GM18502 (cell line): Measurements from ENCODE around the gene ZFHX3.
"Not testable (repeated sequence)": the region's sequence is repeated elsewhere in the genome, so short reads cannot be mapped to it uniquely, and the experiment has no call there.

Experiments used
- ATAC-seq: cut with Tn5 transposase; IDR thresholded peaks from one replicate; pipeline ENCODE4 v1.9.1; 2021; ENCODE audit warnings: mild to moderate bottlenecking; ENCODE audit not compliant: unreplicated experiment, poor library complexity

ZFHX3 gene

DNA sequence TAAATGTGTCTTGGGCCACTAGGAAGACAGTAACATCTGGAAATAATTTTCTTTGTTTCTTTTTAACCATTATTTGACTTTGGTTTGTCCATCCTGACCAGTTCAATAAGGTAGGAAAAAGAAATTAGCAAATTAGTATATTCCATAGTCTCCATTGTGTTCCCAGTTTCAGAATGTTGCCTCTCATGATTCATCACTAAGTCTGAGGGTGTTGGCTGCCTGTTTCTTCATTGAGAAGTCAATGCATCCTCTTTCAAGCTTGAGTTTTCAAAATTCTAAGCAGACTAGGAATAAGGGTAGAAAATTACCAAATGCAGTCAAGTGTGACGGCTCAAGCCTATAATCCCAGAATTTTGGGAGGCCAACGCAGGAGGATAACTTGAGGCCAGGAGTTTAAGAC is 41.9 kb downstream of the ZFHX3 start:
- no peak for ATAC-seq

GRCh38 chr16:73002866-73003265 is 45.1 kb downstream of the ZFHX3 start:
- no peak for ATAC-seq

- no peak for ATAC-seq
These were observed 46.9 kb downstream of the ZFHX3 start for GRCh38 chr16:73000907-73001521.

- ATAC-seq, result no peak
These were observed 47.7 kb downstream of the ZFHX3 start for GRCh38 chr16:73000020-73000906.

GRCh38 chr16:72999541-73000019 is 48.3 kb downstream of the ZFHX3 start:
- no peak for ATAC-seq

GRCh38 chr16:72997141-72997542 is 50.8 kb downstream of the ZFHX3 start:
- no peak for ATAC-seq

DNA sequence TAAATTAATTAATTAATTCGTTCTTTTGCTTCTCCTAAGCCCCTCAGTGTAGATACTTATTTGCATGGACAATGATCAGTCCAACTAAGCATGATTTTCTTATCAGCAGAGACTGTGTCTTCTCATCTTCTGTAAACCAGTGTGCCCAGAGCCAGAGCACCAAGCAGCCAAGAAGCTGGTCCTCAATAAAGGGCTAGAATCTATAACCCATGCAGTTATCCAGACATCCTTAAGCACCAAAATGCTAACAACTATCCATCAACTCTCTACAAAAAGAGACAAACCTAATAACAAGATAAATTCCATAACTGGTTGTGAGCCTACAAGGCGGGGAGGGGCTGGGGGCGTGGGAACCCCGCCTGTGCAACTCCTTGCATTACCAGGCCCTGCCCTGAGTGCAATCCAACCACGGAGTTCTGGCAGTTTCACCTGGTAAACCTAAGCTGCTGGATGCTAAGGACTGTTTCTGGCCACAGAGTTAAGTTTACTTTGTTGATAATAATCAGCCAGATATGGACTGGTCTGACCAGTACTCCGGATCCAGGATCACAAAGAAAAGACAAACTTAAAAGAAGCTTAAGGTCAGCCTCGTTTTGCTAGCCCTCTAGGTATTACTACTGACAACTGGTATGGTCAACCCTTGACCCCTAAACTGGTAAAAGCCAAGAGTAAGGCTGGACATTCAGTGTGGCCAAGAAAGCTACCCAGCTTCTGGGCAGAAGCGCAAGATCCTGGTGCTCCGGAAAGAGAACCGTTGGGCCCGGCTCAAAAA is 51.5 kb downstream of the ZFHX3 start:
- ATAC-seq, result no peak

DNA sequence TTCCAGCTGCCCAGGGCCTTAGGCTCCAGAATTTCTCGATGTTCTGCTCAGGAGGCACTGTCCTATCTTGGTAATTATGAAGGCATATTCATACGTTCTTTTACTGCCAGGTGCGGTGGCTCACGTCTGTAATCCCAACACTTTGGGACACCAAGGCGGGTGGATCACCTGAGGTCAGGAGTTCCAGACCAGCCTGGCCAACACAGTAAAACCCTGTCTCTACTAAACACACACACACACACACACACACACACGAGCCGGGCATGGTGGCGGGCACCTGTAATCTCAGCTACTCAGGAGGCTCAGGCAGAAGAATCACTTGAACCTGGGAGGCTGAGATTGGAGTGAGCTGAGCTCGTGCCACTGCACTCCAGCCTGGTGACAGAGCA is 52.1 kb downstream of the ZFHX3 start:
- not testable (repeated sequence) for ATAC-seq

- ATAC-seq, result no peak
These were observed 52.6 kb downstream of the ZFHX3 start for GRCh38 chr16:72995151-72995881.

GRCh38 chr16:72992142-72992601 is 55.8 kb downstream of the ZFHX3 start:
- no peak for ATAC-seq

DNA sequence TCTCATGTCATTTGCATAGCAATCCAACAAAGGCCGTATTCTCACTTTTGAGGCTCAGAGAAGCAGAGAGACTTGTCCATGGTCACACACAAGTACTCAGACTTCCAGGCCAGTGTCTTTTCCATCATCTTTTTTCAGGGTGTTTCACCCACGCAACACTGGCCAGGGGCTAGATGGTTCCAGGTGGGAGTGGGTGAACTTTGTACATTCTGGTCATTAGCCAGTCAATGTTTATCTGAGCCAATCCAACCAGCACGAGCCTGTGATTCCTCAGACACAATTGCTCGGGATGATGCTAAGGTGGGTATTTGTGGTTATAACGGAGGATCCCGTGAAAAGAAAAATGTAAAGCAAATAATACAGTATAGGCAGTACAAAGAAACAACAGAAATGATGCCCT is 56.3 kb downstream of the ZFHX3 start:
- ATAC-seq, result no peak

DNA sequence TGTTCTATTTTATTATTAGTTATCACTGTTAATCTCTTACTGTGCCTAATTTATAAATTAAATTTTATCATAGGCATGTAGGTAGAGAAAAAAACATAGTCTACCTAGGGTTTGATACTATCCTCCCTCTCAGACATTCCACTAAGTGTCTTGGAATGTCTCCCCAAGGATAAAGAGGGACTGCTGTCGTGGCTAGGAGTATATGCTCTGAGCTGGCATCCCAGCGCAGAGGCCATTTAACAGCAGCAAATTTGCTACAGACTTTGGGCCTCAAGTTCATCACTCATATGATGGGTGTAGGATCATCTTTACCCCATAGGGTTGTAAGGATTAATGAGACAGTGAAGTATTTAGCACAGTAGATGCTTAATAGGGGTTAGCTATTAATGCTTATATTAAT is 56.7 kb downstream of the ZFHX3 start:
- no peak for ATAC-seq

- ATAC-seq, result no peak
These were observed 57.4 kb downstream of the ZFHX3 start for GRCh38 chr16:72990571-72990970.

DNA sequence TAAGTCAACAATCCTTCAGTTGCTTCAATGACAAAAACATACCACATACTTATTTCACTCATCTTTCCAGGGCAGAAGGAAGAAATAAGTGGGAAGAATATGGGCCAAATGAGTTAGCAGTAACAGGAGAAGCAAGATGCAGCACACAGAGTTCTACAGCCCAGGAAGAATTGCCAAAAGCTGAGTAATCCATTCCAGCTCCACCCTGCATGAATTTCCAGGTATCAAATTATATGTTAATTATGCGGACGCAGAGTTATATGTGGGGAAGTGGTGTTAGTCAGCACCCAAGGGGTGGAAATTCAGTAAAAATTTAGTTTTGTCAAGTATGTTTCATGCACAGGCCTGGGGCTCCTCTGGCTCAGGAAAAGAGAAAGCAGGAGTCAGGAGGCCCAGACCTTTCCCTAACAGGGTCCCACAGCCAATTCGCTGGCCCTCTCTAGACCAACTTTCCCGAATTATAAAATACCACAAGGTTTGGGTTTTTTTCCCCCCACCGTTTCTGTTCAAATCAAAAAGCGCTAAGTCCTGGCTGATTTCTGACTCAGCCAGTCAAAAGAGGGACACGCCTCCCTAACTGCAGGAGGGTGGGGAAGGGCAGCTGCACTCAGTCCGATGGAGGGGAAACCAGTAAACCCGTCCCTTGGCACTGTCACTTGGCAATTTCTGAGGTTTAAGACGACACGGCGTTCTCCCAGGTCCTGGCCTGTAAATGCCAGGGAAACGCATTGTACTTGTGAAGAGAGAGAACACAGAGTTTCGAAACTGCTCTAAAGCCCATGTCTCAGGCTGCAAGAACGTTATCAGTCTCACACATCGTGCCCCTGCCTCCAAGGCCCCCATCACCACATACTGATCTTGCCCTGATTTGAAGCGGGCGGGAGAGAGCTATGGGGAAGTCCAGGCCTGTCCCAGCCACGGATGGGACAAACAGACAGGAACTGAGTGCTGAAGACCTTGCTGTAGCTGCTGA is 58.1 kb downstream of the ZFHX3 start:
- no peak for ATAC-seq

DNA sequence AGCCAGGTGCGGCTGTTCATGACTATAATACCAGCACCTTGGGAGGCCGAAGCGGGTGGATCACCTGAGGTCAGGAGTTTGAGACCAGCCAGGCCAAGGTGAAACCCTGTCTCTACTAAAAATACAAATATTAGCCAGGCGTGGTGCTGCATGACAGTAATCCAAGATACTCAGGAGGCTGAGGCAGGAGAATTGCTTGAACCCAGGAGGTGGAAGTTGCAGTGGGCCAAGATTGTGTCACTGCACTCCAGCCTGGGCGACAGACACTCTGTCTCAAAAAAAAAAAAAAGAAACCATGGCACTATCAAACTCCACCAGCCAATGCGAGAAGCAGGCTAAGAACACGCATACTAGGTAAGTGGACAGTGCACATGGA is 58.7 kb downstream of the ZFHX3 start:
- not testable (repeated sequence) for ATAC-seq

DNA sequence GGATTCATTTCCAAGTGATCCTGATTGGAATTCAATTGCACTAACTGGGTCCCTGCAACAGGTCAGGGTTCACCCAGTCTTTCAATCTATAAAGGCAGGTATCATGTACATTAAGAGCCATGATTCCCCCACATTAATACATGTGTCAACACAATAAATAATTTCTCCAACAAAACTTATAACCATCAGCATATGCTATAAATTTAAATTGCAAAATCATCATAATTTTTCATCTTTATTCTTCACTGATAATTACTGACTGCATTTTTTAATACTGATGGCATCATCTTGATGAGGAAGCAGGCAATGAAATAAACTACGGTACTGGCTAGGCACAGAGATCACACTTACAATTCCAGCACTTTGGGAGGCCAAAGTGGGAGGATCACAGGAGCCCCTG is 59.4 kb downstream of the ZFHX3 start:
- ATAC-seq, result no peak

DNA sequence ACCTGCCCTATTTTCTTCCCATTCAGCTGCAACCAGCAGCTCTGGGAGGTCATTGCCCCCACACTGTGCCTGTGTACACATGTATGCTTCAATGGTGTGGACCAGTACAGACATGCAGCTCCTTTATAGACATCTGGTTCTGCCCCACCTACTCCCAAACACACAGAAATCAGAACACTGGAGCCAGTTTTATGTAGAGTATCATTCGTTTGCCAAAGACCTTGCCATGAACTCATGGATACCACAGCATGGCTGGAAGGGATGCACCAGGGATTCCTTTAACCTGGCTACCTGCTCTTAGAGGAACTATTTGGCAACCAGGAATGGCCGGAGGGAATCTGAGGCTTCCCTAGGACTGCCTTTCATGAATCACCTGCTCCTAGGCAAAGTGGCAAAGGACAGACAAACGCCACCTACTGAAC is 60.4 kb downstream of the ZFHX3 start:
- ATAC-seq, result no peak

- ATAC-seq, result no peak
These were observed 61.9 kb downstream of the ZFHX3 start for GRCh38 chr16:72985995-72986394.
